Sigmoid colon (tissue), 7 donors: ENCODE data around the gene RPAP2. TPM values are rescaled to one million over a fixed set of nuclear protein-coding genes. Genes with fewer than 3 reads are reported as not detected.
"Not testable (repeated sequence)": the region's sequence is repeated elsewhere in the genome, so short reads cannot be mapped to it uniquely, and the experiment has no call there.

Experiments used
- DNase-seq: peaks from one replicate; pipeline ENCODE4 v3.0.0-alpha.2; 2019
- H3K27ac ChIP-seq, 4 donors: fragments of 200-600 bp; sonication (generic); one replicate each; pipeline ENCODE4 v1.5.1; 2016 to 2019; ENCODE audit warnings: mild to moderate bottlenecking in 1 of 4
- H3K27me3 ChIP-seq, 3 donors: fragments of 200-600 bp; sonication (generic); one replicate each; pipeline ENCODE4 v1.5.1; 2019; ENCODE audit warnings: mild to moderate bottlenecking in 1 of 3
- H3K36me3 ChIP-seq, 4 donors: fragments of 200-600 bp; sonication (generic); one replicate each; pipeline ENCODE4 v1.5.1; 2016 to 2019
- H3K4me1 ChIP-seq, 4 donors: fragments of 200-600 bp; sonication (generic); one replicate each; pipeline ENCODE4 v1.5.1; 2017 to 2019
- H3K4me3 ChIP-seq, 4 donors: fragments of 200-600 bp; sonication (generic); one replicate each; pipeline ENCODE4 v1.5.1; 2017 to 2019; ENCODE audit warnings: mild to moderate bottlenecking in 2 of 4, moderate library complexity in 1 of 4
- H3K9me3 ChIP-seq, 4 donors: fragments of 200-600 bp in 3 of 4; sonication (generic) in 3 of 4; one replicate each; pipeline versions ENCODE4 v1.5.1 to v1.6.1; 2013 to 2019
- CTCF ChIP-seq, 4 experiments: fragments of 450-650 bp in 3 of 4; fragments of 200-600 bp in 1 of 4; IDR thresholded peaks; one replicate each; pipeline ENCODE4 v1.5.1; 2016 to 2019; ENCODE audit warnings: antibody characterized with exemption in 4 of 4, mild to moderate bottlenecking in 3 of 4, moderate library complexity in 2 of 4
- EP300 ChIP-seq, 4 donors: sonication (generic); formaldehyde crosslinking; IDR thresholded peaks; one replicate each; pipeline ENCODE4 v1.6.1; 2017; ENCODE audit warnings: antibody characterized with exemption in 4 of 4
- POLR2A ChIP-seq, 2 donors: fragments of 450-650 bp; IDR thresholded peaks; one replicate each; pipeline ENCODE4 v1.6.1; 2016; ENCODE audit warnings: antibody characterized with exemption in 2 of 2, mild to moderate bottlenecking in 2 of 2, moderate library complexity in 2 of 2
- POLR2AphosphoS5 ChIP-seq, 4 donors: sonication (generic); formaldehyde crosslinking; IDR thresholded peaks; one replicate each; pipeline ENCODE4 v1.6.1; 2017; ENCODE audit warnings: antibody characterized with exemption in 4 of 4
- WGBS, 2 donors: extraction: QIAGEN DNeasy Blood & Tissue Kit; methylation state at CpG; one replicate each; pipeline ENCODE4 v1.1.7; 2013; 5-methylcytosine and 5-hydroxymethylcytosine counted together
- intact Hi-C: fragments of 100-400 bp; cut with DNase I; formaldehyde crosslinking; loops from one replicate; pipeline ENCODE4 v1.15.1; 2023
- polyA plus RNA-seq, 3 donors: library from polyadenylated mRNA; stranded (reverse); fragments of 200-250 nt; gene quantifications; one replicate each; pipeline ENCODE4 v1.2.3, GENCODE V29; 2013
- total RNA-seq, 4 donors: library from RNA; depleted of rRNA; stranded (reverse); fragments of >200 nt; gene quantifications; one replicate each; pipeline ENCODE4 v1.1.0, GENCODE V29; 2016
- donor health status: healthy with polysubstance abuse.
- donor health status: Bipolar disorder and iron deficiency.
- donor health status: healthy.

RPAP2 gene
- total and polyA plus RNA-seq, 7 donors = 3.5 to 21.2 (median 11.1) TPM

GRCh38 chr1:92274939-92275338 lies 23.9 kb upstream of the RPAP2 start:
- TF ChIP-seq POLR2A (IDR thresholded peaks at IDR 0.05) = no peak
- no peak for TF ChIP-seq POLR2AphosphoS5 (IDR thresholded peaks at IDR 0.05)
- TF ChIP-seq CTCF (IDR thresholded peaks at IDR 0.05) = no peak
- no peak for TF ChIP-seq EP300 (IDR thresholded peaks at IDR 0.05)
- Histone ChIP-seq H3K4me1 (no peaks in the 10 kb centered on the region), H3K27me3 (no peaks in the 10 kb centered on the region), H3K27ac (no peak overlapping the region), H3K9me3 (no peaks in the 10 kb centered on the region), H3K36me3 (peaks cover 0 to 46% (median 8%) of the 10 kb centered on the region in 4 donors), H3K4me3 (no peak overlapping the region)
- WGBS, 2 donors = 96 to 98% methylated on average over 1 of the region's 1 CpG
- intact Hi-C loops = no loop called here
- no peak for DNase-seq

- no peaks in the 10 kb centered on the region for H3K27me3 ChIP-seq
- peaks cover 0 to 54% (median 8%) of the 10 kb centered on the region in 4 donors for H3K36me3 ChIP-seq
- 97 to 99% methylated on average over 3 of the region's 3 CpGs for whole genome bisulfite sequencing, 2 donors
- H3K9me3 ChIP-seq = no peaks in the 10 kb centered on the region
- no peak overlapping the region for H3K27ac ChIP-seq
- no peaks in the 10 kb centered on the region for H3K4me1 ChIP-seq
- H3K4me3 ChIP-seq = no peak overlapping the region
- TF ChIP-seq EP300 (IDR thresholded peaks at IDR 0.05) (no peak), POLR2A (IDR thresholded peaks at IDR 0.05) (no peak), POLR2AphosphoS5 (IDR thresholded peaks at IDR 0.05) (no peak)
- intact Hi-C loops = no loop called here
- no peak for DNase-seq
These were observed 22.8 kb upstream of the RPAP2 start for GRCh38 chr1:92276082-92276481.

- intact Hi-C loops = no loop called here
These were observed 21.6 kb upstream of the RPAP2 start for GRCh38 chr1:92277105-92277723.

GRCh38 chr1:92279781-92280180 lies 19.1 kb upstream of the RPAP2 start:
- intact Hi-C loops = not testable (repeated sequence)
- peaks cover 0 to 36% (median 7%) of the 10 kb centered on the region in 4 donors for H3K36me3 ChIP-seq

More at GRCh38 chr1:92277105-92277723, 21.6 kb upstream of the RPAP2 start:
- H3K27ac ChIP-seq = no peak overlapping the region
- WGBS, 2 donors = 93 to 96% methylated on average over 4 of the region's 4 CpGs
- H3K36me3 ChIP-seq = peaks cover 0 to 55% (median 7%) of the 10 kb centered on the region in 4 donors
- no peaks in the 10 kb centered on the region for H3K4me1 ChIP-seq
- H3K9me3 ChIP-seq = no peaks in the 10 kb centered on the region
- TF ChIP-seq EP300 (IDR thresholded peaks at IDR 0.05) (no peak), POLR2A (IDR thresholded peaks at IDR 0.05) (no peak), CTCF (IDR thresholded peaks at IDR 0.05) (no peak), POLR2AphosphoS5 (IDR thresholded peaks at IDR 0.05) (no peak)
- no peak overlapping the region for H3K4me3 ChIP-seq
- DNase-seq = no peak
- H3K27me3 ChIP-seq = no peaks in the 10 kb centered on the region

GRCh38 chr1:92281411-92281810 lies 17.4 kb upstream of the RPAP2 start:
- H3K4me1 ChIP-seq, H3K27ac ChIP-seq, H3K9me3 ChIP-seq, H3K4me3 ChIP-seq, intact Hi-C loops, H3K27me3 ChIP-seq, DNase-seq: not testable (repeated sequence)
- WGBS, 2 donors = 95 to 96% methylated on average over 2 of the region's 2 CpGs
- peaks cover 0 to 30% (median 4%) of the 10 kb centered on the region in 4 donors for H3K36me3 ChIP-seq

More at GRCh38 chr1:92279781-92280180, 19.1 kb upstream of the RPAP2 start:
- not testable (repeated sequence) for H3K4me1 ChIP-seq, H3K4me3 ChIP-seq, DNase-seq, H3K27me3 ChIP-seq, H3K27ac ChIP-seq, H3K9me3 ChIP-seq
- WGBS, 2 donors = 96 to 97% methylated on average over 15 of the region's 15 CpGs

GRCh38 chr1:92291372-92291999 lies 7.4 kb upstream of the RPAP2 start:
- no peak for TF ChIP-seq POLR2AphosphoS5 (IDR thresholded peaks at IDR 0.05)
- TF ChIP-seq CTCF (IDR thresholded peaks at IDR 0.05) = peak in 3 of 4 experiments; percentile 23 to 49 (median 32)
- Histone ChIP-seq H3K36me3 (peaks cover 0 to 27% (median 2%) of the 10 kb centered on the region in 4 donors), H3K27ac (no peak overlapping the region), H3K9me3 (no peaks in the 10 kb centered on the region), H3K4me3 (no peak overlapping the region), H3K27me3 (no peaks in the 10 kb centered on the region), H3K4me1 (peaks cover 0 to 5% (median 0%) of the 10 kb centered on the region in 4 donors)
- intact Hi-C loops = no loop called here
- no peak for DNase-seq
- WGBS, 2 donors = 9 to 35% methylated on average over 3 of the region's 3 CpGs
